ENCODE results near the gene NTN1.
A peak's percentile ranks its signal among the peaks of the same experiment; 100 is the strongest.

Gene NTN1

DNA sequence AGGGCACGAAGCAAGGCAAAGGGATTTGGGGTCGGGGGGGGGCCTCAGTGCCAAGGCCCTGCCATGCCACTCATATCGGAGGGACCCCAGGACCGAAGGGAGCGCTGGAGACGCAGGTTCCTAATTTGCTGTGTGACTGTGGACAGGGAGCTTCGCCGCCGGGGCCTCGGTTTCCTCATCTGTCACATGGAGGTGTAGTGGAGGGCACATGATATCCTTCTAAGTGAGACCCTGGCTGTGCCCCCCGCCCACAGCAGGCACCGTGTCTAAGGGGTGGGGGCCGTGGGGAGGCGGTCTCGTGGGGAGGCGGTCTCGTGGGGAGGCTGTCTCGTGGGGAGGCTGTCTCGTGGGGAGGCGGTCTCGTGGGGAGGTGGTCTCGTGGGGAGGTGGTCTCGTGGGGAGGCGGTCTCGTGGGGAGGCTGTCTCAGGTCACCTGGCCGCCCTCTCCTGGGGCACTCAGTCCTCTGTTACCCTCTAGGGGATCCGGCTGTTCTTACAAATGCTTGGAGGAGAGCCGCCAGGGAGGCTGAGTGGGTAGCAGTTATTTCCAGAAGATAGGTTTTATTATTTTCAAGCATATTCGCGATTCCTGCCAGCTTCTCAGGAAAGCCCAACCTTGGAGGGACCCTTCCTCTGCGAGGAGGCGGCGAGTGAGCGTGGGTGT, 205.0 kb downstream of the NTN1 start:
- no peak overlapping the region for H3K4me3 ChIP-seq (ENCODE audit: low read depth, low read length)
- CTCF ChIA-PET, result interaction anchor here (0.6 kb wide), 1 partner anchor 207 kb away, joined by 4 read pairs; no protein-coding TSS in a partner anchor
- POLR2A ChIA-PET, result no interaction called here
- TF ChIP-seq, protein P1, sequence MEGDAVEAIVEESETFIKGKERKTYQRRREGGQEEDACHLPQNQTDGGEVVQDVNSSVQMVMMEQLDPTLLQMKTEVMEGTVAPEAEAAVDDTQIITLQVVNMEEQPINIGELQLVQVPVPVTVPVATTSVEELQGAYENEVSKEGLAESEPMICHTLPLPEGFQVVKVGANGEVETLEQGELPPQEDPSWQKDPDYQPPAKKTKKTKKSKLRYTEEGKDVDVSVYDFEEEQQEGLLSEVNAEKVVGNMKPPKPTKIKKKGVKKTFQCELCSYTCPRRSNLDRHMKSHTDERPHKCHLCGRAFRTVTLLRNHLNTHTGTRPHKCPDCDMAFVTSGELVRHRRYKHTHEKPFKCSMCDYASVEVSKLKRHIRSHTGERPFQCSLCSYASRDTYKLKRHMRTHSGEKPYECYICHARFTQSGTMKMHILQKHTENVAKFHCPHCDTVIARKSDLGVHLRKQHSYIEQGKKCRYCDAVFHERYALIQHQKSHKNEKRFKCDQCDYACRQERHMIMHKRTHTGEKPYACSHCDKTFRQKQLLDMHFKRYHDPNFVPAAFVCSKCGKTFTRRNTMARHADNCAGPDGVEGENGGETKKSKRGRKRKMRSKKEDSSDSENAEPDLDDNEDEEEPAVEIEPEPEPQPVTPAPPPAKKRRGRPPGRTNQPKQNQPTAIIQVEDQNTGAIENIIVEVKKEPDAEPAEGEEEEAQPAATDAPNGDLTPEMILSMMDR (IDR thresholded peaks at IDR 0.05; ENCODE audit: insufficient read depth, low read length, missing control alignments), result no peak
- DNase-seq (ENCODE audit: low read depth, low spot score), result no peak

- no peak overlapping the region for H3K4me3 ChIP-seq (ENCODE audit: low read depth, low read length)
- ChIA-PET POLR2A (no interaction called here), CTCF (no interaction called here)
- no peak for DNase-seq (ENCODE audit: low read depth, low spot score)
- TF ChIP-seq, protein P1 (IDR thresholded peaks at IDR 0.05; ENCODE audit: insufficient read depth, low read length, missing control alignments), result no peak
Observed at GRCh38 chr17:9226794-9227135, 205.5 kb downstream of the NTN1 start.

DNA sequence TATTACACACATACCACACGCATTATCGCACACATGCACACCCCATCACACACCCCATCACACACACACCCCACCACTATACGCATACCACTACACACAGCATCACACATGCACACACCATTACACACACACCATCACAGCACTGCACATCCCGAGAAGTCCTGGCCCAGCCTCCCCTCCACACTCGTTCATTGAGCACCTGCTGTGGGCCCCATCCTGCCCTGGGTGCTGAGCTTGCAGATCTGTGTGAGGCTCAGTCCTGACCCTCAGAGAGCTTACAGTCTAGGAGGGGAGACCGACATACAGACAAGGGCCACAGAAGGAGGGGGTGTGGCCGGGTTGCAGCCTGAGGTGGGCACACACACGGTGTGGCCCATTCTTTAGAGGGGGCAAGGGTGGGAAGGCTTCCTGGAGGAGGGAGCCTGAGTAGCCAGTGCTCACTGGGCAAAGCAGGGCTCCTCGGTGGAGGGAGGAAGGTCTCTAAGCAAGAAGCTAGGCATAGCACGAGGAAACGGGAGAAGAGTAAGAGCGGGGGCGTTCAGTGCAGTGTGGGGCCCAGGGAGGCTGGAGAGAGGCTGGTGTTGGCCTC, 206.6 kb downstream of the NTN1 start:
- ChIA-PET CTCF (no interaction called here), POLR2A (no interaction called here)
- no peak for DNase-seq (ENCODE audit: low read depth, low spot score)
- TF ChIP-seq, protein P1 (IDR thresholded peaks at IDR 0.05; ENCODE audit: insufficient read depth, low read length, missing control alignments), result no peak
- H3K4me3 ChIP-seq (ENCODE audit: low read depth, low read length), result no peak overlapping the region

DNA sequence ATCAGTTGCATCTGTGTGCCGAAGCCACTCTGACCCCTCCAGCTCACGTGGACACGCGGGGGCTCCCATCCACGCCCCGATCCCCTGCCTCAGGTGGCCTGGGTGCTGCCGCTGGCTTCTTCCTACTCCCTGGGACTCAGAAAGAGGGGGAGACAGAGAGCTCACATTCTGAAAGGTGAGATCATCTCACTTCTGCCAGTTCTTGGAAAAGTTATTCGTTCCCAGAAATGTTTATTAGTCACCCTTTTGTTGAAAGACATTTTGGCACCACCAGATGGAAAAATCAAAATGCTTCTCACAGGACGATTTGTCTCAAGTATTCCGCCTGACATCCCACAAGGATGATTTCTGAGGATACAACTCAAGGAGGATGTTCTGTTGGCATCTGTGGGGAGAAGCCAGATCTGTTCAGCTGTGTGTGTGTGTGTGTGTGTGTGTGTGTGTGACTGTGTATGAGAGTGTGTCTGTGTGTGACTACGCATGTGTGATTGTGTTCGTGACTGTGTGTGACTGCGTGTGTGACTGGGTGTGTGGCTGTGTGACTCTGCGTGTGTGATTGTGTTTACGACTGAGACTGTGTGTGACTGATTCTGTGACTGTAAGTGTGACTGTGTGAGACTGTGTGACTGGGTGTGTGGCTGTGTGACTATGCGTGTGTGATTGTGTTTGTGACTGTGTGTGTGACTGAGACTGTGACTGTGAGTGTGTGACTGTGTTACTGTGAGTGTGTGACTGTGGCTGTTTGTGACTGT, 207.3 kb downstream of the NTN1 start:
- H3K4me3 ChIP-seq (ENCODE audit: low read depth, low read length), result no peak overlapping the region
- ChIA-PET CTCF (no interaction called here), POLR2A (no interaction called here)
- TF ChIP-seq, protein P1 (IDR thresholded peaks at IDR 0.05; ENCODE audit: insufficient read depth, low read length, missing control alignments), result no peak
- DNase-seq (ENCODE audit: low read depth, low spot score), result peak; percentile 16

DNA sequence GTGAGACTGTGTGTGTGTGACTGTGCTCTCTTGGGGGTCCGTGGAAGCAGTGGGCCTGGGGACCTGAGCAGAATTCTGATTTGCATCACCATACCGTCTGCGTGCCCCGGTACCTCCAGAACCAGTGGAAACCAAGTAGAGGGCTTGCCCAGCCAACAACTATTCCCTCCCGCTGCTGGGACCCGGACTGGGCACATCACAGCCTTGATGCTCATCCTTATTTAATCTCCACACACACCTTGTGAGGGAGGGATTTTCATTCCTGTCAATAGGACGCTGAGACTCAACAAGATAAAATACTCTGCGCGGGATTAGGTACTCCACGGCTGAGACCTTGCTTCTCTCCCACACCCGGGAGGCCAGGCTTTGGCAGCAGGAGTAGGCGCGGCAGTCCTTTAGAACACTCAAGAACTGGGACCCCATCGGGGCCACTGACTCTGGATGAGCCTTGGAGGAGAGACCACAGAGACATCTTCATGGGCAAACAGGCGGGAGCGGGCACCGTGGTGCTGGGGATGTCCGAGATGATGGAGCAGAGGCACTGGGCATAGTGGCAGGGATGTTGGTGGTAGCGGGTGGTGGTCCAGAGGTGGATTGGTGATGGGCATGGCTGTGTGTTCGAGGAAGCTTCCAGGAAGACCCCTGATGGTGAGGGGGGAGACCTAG, 208.0 kb downstream of the NTN1 start:
- TF ChIP-seq, protein P1 (IDR thresholded peaks at IDR 0.05; ENCODE audit: insufficient read depth, low read length, missing control alignments), result no peak
- ChIA-PET POLR2A (no interaction called here), CTCF (no interaction called here)
- DNase-seq (ENCODE audit: low read depth, low spot score), result no peak
- H3K4me3 ChIP-seq (ENCODE audit: low read depth, low read length), result no peak overlapping the region

DNA sequence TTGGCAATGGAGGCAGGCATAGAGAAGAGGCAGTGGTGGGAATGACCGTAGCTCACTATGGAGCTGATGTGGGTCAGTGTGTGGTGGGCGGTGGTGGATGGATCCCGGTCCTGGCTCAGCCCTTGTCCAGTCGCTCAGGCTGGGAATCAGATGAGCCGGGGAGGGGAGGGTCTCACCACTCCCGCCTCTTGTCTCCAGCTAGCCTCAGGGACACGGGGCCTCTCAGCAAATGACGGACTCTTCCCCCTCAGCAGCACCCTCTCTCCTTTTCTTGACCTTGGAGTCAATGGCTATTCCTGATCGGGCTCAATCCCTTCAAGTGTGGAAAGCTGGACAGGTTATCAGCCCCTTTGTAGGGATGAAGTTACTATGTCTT, 208.5 kb downstream of the NTN1 start:
- CTCF ChIA-PET, result no interaction called here
- TF ChIP-seq, protein P1 (IDR thresholded peaks at IDR 0.05; ENCODE audit: insufficient read depth, low read length, missing control alignments), result no peak

More for the DNA sequence above, 208.5 kb downstream of the NTN1 start:
- POLR2A ChIA-PET, result no interaction called here
- no peak for DNase-seq (ENCODE audit: low read depth, low spot score)
- no peak overlapping the region for H3K4me3 ChIP-seq (ENCODE audit: low read depth, low read length)
